ENCODE measurements around the gene FILIP1L.

FILIP1L gene

GRCh38 chr3:100024520-100025303 lies 89.6 kb downstream of the FILIP1L start:
- Mint-ChIP-seq H3K27ac (no peak overlapping the region), H3K4me1 (ENCODE audit: low read depth) (no peaks in the 10 kb centered on the region), H3K4me3 (no peak overlapping the region), H3K27me3 (no peaks in the 10 kb centered on the region), H3K9me3 (no peaks in the 10 kb centered on the region), H3K36me3 (ENCODE audit: low read depth) (no peaks in the 10 kb centered on the region)
- intact Hi-C loops (cut with micrococcal nuclease): no loop called here

- H3K4me3 Mint-ChIP-seq: no peak overlapping the region
- no peaks in the 10 kb centered on the region for H3K9me3 Mint-ChIP-seq
- no peaks in the 10 kb centered on the region for H3K4me1 Mint-ChIP-seq (ENCODE audit: low read depth)
- H3K27ac Mint-ChIP-seq: no peak overlapping the region
- no peaks in the 10 kb centered on the region for H3K27me3 Mint-ChIP-seq
- H3K36me3 Mint-ChIP-seq (ENCODE audit: low read depth): no peaks in the 10 kb centered on the region
- intact Hi-C loops (cut with micrococcal nuclease): no loop called here
These were observed 90.7 kb downstream of the FILIP1L start for GRCh38 chr3:100023595-100023994.

DNA sequence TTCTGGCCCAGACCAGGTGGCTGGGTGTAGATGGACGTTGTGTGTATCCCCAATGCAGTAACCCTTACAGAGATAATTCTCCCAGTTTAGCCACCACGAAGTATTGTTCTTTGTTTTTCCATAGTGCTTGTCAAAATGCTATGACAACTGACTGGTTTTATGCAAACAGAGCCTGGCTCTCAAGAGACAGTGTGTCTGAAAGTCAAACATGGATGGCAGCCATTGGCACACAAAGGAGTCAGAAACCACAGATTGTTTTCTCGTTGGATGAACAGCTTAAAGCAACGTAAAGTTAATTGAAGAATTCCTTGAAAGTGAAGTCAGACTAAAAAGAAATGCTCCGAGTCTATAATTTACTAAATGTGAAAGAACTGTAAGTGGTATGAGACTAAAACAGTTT lies 91.2 kb downstream of the FILIP1L start:
- Mint-ChIP-seq H3K4me3 (no peak overlapping the region), H3K27ac (no peak overlapping the region), H3K9me3 (no peaks in the 10 kb centered on the region), H3K4me1 (ENCODE audit: low read depth) (no peaks in the 10 kb centered on the region), H3K27me3 (no peaks in the 10 kb centered on the region), H3K36me3 (ENCODE audit: low read depth) (no peaks in the 10 kb centered on the region)
- intact Hi-C loops (cut with micrococcal nuclease): no loop called here

- Mint-ChIP-seq H3K36me3 (ENCODE audit: low read depth) (no peaks in the 10 kb centered on the region), H3K4me1 (ENCODE audit: low read depth) (no peaks in the 10 kb centered on the region), H3K4me3 (no peak overlapping the region), H3K27me3 (no peaks in the 10 kb centered on the region), H3K27ac (no peak overlapping the region), H3K9me3 (no peaks in the 10 kb centered on the region)
- intact Hi-C loops (cut with micrococcal nuclease): no loop called here
These were observed 91.8 kb downstream of the FILIP1L start for GRCh38 chr3:100022506-100022905.

DNA sequence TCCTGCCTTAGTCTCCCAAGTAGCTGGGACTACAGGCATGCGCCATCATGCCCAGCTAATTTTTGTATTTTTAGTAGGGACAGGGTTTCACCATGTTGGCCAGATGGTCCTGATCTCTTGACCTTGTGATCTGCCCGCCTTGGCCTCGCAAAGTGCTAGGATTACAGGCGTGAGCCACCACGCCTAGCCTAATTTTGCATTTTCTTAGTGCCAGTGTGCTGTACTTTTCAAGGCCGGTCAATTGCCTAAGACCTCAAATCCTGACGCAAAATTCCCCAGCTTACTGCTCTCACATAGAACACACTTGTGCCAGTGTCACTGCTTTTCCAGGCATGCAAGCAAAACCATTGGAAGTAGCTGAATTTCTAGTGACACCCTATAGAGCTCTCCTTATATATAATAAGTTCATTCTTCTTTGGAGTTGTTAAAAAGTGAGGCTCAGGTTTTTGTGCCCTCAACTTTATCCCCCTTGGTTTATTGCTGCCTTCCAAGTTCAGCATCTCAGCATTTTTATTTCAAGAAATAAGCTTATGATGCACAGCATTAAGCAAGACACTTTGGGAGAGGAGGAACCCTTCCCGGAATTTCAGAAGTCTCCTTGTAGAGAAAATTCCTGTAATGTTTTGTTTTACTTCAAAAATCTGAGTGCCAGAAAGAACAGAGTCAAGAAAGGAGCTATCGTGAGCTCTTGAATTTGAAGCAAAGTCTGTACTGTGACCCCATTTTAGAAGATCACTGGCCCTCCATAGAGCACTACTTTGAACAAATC lies 93.2 kb downstream of the FILIP1L start:
- Mint-ChIP-seq H3K9me3 (no peaks in the 10 kb centered on the region), H3K4me1 (ENCODE audit: low read depth) (no peaks in the 10 kb centered on the region), H3K27me3 (no peaks in the 10 kb centered on the region), H3K27ac (no peak overlapping the region), H3K4me3 (no peak overlapping the region), H3K36me3 (ENCODE audit: low read depth) (no peaks in the 10 kb centered on the region)
- intact Hi-C loops (cut with micrococcal nuclease): no loop called here

DNA sequence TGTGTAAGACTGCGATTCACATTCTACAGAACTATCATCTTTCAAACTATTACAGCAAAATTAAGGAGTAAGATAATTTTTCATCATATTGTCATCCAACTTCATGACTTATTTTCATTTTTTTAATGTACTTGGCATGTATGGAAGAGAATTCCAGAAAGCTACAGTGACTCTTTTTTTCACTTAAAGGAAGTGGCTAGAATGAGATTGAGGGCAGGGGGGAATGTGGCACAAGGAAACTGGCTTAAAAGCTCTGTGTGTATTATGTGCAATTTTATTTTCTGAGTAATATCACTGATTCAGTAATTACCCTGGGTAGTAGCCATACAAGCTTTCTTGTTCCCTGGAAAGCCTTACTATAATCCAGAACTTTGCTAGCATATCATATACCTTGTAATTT lies 94.6 kb downstream of the FILIP1L start:
- H3K4me3 Mint-ChIP-seq: no peak overlapping the region
- H3K27ac Mint-ChIP-seq: no peak overlapping the region
- no peaks in the 10 kb centered on the region for H3K36me3 Mint-ChIP-seq (ENCODE audit: low read depth)
- H3K27me3 Mint-ChIP-seq: no peaks in the 10 kb centered on the region
- intact Hi-C loops (cut with micrococcal nuclease): no loop called here
- H3K9me3 Mint-ChIP-seq: no peaks in the 10 kb centered on the region
- H3K4me1 Mint-ChIP-seq (ENCODE audit: low read depth): no peaks in the 10 kb centered on the region

DNA sequence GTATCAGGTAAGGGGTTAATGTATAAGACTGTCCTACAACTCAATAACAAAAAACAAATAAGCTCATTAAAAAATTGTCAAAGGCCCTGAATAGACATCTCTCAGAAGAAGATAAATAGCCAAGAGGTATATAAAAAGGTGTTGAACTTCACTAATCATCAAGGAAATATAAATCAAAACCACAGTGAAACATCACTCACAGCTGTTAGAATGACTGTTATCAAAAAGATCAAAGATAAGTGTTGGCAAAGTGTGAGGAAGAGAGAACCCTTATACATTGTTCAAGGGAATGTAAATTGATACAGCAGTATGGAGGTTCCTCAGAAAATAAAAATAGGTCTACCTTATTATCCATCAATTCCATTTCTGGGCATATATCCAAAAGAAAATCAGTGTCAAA lies 95.5 kb downstream of the FILIP1L start:
- Mint-ChIP-seq H3K36me3 (ENCODE audit: low read depth) (no peaks in the 10 kb centered on the region), H3K27me3 (no peaks in the 10 kb centered on the region), H3K9me3 (no peaks in the 10 kb centered on the region), H3K4me1 (ENCODE audit: low read depth) (no peaks in the 10 kb centered on the region), H3K4me3 (no peak overlapping the region), H3K27ac (no peak overlapping the region)
- intact Hi-C loops (cut with micrococcal nuclease): no loop called here

GRCh38 chr3:100010087-100010417 lies 104.2 kb downstream of the FILIP1L start:
- Mint-ChIP-seq H3K27me3 (no peaks in the 10 kb centered on the region), H3K36me3 (ENCODE audit: low read depth) (no peaks in the 10 kb centered on the region), H3K9me3 (no peaks in the 10 kb centered on the region), H3K4me3 (no peak overlapping the region), H3K4me1 (ENCODE audit: low read depth) (no peaks in the 10 kb centered on the region), H3K27ac (no peak overlapping the region)
- intact Hi-C loops (cut with micrococcal nuclease): no loop called here

GRCh38 chr3:100009276-100010086 lies 104.8 kb downstream of the FILIP1L start:
- intact Hi-C loops (cut with micrococcal nuclease): no loop called here
- no peaks in the 10 kb centered on the region for H3K4me1 Mint-ChIP-seq (ENCODE audit: low read depth)
- H3K9me3 Mint-ChIP-seq: no peaks in the 10 kb centered on the region
- H3K4me3 Mint-ChIP-seq: no peak overlapping the region
- H3K36me3 Mint-ChIP-seq (ENCODE audit: low read depth): no peaks in the 10 kb centered on the region
- no peaks in the 10 kb centered on the region for H3K27me3 Mint-ChIP-seq
- no peak overlapping the region for H3K27ac Mint-ChIP-seq

- Mint-ChIP-seq H3K36me3 (ENCODE audit: low read depth) (no peaks in the 10 kb centered on the region), H3K4me1 (ENCODE audit: low read depth) (no peaks in the 10 kb centered on the region), H3K9me3 (no peaks in the 10 kb centered on the region), H3K27ac (no peak overlapping the region), H3K4me3 (no peak overlapping the region), H3K27me3 (no peaks in the 10 kb centered on the region)
- intact Hi-C loops (cut with micrococcal nuclease): no loop called here
These were observed 106.1 kb downstream of the FILIP1L start for GRCh38 chr3:100008081-100008698.

- H3K4me3 Mint-ChIP-seq: no peak overlapping the region
- no peaks in the 10 kb centered on the region for H3K9me3 Mint-ChIP-seq
- no peak overlapping the region for H3K27ac Mint-ChIP-seq
- H3K4me1 Mint-ChIP-seq (ENCODE audit: low read depth): no peaks in the 10 kb centered on the region
- no peaks in the 10 kb centered on the region for H3K27me3 Mint-ChIP-seq
- H3K36me3 Mint-ChIP-seq (ENCODE audit: low read depth): no peaks in the 10 kb centered on the region
- intact Hi-C loops (cut with micrococcal nuclease): no loop called here
These were observed 107.0 kb downstream of the FILIP1L start for GRCh38 chr3:100007313-100007712.

DNA sequence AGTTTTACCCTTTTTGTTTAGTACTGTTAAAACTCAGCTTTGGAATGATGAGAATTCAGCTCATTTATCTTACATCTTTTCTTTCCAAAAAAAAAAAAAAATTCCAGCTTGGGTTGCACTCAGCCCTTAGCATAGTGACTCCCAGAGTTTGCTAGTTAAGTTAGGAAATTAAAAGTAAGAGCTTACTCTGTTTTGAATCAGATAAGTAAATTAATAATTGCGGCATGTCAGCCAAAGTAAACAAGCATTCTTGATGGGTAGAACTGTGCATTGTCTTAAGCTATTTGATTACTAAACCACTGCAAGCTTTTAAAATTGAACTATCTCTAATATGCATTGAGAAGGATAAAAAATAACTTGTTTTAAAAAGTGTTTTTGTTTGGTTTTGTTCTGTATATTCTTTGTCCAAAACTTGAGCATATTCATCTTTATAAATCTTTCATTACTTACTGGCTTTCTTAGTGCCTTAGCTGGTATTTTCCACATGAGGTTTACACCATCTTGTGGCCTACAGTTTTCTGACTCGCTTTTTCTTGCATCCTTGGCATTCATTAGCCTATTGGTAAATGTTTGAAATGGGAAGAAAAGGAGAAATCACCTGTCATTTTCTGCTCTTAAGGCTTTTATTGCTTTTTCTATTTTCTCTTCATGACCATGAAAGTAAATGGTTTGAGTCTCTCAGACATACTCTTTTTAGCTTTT lies 107.6 kb downstream of the FILIP1L start:
- Mint-ChIP-seq H3K4me3 (no peak overlapping the region), H3K9me3 (no peaks in the 10 kb centered on the region), H3K4me1 (ENCODE audit: low read depth) (no peaks in the 10 kb centered on the region), H3K27me3 (no peaks in the 10 kb centered on the region), H3K36me3 (ENCODE audit: low read depth) (no peaks in the 10 kb centered on the region), H3K27ac (no peak overlapping the region)
- intact Hi-C loops (cut with micrococcal nuclease): no loop called here

DNA sequence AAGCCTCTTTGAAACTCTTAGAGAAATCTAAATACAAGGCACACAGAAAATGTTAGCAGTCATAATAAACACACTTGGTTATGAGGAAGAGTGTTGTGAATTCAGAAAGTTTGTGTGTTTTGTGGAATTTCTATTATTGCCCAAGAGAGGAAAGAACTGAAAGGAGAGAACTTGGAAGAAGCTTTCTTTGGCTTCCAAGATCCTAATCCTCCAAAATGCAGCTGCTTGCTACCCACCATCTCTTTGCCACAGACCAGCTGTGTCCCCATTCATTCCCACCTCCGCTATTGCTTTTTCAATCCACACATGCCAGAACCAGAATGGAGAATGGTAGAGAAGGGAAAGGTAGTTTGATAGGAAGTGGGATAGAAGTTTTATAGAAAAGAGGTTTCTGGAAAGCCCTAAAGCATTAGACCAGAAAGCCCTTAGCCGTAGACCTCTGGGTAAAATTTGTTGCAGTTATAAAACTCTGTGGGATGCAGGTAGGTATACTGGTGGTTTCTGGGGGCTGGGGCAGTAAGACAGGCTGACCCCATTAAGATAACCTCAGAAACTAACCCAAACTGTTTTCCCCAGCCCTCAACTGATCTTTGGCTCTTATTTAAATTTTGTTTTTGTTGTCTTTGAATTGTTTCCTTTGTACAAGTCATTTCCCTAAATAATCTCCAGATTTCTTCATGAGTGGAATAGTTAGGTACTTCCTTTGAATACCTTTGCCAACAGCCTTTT lies 108.5 kb downstream of the FILIP1L start:
- no peaks in the 10 kb centered on the region for H3K27me3 Mint-ChIP-seq
- no peaks in the 10 kb centered on the region for H3K4me1 Mint-ChIP-seq (ENCODE audit: low read depth)
- intact Hi-C loops (cut with micrococcal nuclease): no loop called here
- no peaks in the 10 kb centered on the region for H3K36me3 Mint-ChIP-seq (ENCODE audit: low read depth)
- no peaks in the 10 kb centered on the region for H3K9me3 Mint-ChIP-seq
- H3K27ac Mint-ChIP-seq: no peak overlapping the region
- H3K4me3 Mint-ChIP-seq: no peak overlapping the region

All from dendritic cell treated with granulocyte-macrophage colony-stimulating factor and Interleukin-4, amounts not matched to agents 40 ng/mL and 50 ng/mL, for 4 days (primary cell).